Choroid plexus epithelial cell (primary cell): ENCODE results near the gene MAP2K5.

Source experiments
- DNase-seq: peaks from one replicate; pipeline ENCODE4 v3.0.0-alpha.2; 2010; ENCODE audit warnings: low read depth
- H3K4me3 ChIP-seq: 2 replicates; pipeline ENCODE4 v1.5.1; 2011; ENCODE audit warnings: low read depth, mild to moderate bottlenecking, control low read depth, low read length, moderate library complexity
- TF ChIP-seq, protein P1 (sequence below): conservative IDR thresholded peaks from 2 replicates; pipeline ENCODE4 v1.5.1; 2011; ENCODE audit warnings: low read depth, mild to moderate bottlenecking, control low read depth, inconsistent platforms, low read length, moderate library complexity

The MAP2K5 gene

DNA sequence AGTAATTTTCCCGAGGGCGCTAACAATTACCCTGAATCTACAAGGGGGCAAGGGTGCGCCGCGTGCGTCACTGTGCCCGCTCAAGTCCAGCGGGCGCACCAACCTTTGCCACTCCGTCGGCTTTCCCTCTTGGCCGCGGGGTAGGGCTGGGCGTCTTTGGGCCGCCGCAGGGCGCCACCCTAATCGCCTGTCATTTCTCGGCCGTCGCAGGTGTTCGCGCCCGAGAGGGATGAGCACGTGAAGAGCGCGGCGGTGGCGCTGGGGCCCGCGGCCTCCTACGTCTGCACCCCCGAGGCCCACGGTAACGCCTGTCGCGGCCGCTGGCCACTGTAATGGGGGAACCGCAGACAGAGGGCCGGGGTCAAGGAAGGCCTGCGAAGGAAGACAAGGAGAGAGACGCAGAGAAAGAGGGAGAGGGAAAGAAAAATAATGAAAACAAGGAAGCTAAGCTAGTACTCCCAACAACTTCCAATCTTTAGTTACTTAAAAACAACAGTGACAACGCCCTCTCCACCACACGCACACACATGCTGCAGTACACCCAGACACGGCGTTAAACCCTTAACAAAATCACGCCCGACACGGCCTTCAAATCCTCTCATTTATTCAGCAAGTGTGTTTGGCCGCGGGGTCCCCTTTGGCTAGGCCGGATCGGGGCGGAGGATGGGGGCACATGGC lies 286.6 kb downstream of the MAP2K5 start:
- TF ChIP-seq, protein P1, sequence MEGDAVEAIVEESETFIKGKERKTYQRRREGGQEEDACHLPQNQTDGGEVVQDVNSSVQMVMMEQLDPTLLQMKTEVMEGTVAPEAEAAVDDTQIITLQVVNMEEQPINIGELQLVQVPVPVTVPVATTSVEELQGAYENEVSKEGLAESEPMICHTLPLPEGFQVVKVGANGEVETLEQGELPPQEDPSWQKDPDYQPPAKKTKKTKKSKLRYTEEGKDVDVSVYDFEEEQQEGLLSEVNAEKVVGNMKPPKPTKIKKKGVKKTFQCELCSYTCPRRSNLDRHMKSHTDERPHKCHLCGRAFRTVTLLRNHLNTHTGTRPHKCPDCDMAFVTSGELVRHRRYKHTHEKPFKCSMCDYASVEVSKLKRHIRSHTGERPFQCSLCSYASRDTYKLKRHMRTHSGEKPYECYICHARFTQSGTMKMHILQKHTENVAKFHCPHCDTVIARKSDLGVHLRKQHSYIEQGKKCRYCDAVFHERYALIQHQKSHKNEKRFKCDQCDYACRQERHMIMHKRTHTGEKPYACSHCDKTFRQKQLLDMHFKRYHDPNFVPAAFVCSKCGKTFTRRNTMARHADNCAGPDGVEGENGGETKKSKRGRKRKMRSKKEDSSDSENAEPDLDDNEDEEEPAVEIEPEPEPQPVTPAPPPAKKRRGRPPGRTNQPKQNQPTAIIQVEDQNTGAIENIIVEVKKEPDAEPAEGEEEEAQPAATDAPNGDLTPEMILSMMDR = no peak
- no peak overlapping the region for H3K4me3 ChIP-seq
- no peak for DNase-seq

GRCh38 chr15:67829647-67830504 lies 287.4 kb downstream of the MAP2K5 start:
- DNase-seq = no peak
- TF ChIP-seq, protein P1 = no peak
- H3K4me3 ChIP-seq = no peak overlapping the region

DNA sequence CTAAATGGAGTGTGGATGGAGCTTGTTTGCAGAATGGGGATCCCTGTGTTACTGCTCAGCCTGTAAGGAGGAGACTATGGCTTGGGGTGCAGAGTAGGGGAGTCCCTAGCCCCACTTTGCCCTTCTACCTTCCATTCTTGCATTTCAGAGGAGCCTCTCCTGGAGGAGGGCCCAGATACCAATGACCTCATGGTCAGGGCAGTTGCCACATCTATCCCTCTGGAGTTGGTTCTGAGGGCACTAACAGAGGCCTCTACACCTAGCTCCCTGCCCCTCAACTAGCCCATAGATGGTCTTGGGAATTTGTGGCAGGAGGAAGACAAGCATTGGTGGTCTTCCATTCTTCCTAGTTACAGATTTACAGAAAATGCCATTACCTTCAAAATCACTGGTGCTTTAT lies 288.9 kb downstream of the MAP2K5 start:
- no peak overlapping the region for H3K4me3 ChIP-seq
- no peak for DNase-seq
- TF ChIP-seq, protein P1 = no peak

DNA sequence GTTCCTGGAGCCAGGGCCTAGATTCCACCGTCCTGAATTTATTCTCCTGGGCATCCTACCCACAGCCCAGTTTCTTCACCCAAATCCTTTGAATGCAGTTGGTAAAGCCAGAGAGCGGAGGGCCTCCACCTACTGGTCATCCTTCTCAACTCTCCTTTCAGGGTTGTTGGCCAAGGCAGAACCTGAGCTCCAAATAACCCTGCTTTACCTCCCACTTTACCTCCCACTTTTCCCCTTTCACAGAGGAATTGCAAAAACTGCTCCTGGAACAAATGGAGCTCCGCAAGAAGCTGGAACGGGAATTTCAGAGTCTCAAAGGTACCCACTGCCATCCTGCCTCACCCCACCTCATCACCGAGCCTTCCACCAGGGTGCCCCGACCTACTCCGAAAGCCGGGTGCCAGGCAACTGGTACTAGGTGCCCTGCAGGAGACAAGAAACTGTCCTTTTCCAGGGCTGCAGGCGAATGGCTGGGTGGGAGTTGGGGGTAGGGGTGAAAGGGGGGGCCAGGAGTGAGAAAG lies 289.6 kb downstream of the MAP2K5 start:
- DNase-seq = peak; percentile 50
- no peak overlapping the region for H3K4me3 ChIP-seq

DNA sequence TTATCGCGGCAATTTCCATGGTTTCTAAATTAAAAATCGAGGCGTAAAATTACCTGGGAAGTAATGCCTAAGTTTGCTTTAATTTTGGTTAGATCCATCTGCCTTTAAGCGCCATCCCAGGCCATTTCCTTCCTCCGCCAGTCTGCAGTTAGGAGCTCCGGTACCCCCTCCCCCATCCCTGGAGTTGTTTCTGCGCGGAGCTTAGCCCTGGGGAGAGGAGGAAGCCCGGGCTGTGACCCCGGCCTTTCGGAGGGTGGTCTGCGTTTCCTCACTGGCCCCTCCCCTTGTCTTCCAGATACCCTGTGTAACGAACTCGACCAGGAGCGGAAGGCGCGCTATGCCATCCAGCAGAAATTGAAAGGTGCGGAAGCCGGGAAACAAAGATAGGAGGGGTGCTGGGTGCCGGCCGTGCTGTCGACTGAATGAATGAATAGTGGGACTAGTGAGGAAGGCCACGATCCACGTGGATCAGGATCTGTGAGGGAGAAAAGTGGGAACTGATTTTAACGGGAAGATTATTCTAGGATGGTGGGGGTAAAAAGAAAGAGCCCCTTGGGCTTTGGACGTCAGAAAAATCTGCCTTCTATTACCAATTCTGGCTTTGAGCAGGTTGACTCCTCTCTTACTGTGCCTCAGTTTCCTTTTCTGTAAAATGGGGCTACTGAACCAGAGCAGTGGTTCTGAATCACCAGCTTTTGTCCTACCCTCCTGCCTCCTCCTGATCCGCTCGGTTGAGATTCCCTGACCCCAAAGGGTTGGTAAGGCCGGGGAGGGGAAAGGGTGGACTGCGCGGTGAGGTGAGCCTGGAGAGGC lies 290.6 kb downstream of the MAP2K5 start:
- peak overlapping the region; percentile 26 for H3K4me3 ChIP-seq
- no peak for DNase-seq
- TF ChIP-seq, protein P1 = no peak

More for the DNA sequence above, 289.6 kb downstream of the MAP2K5 start:
- TF ChIP-seq, protein P1 = peak; percentile 64

GRCh38 chr15:67833710-67834511 lies 291.4 kb downstream of the MAP2K5 start:
- DNase-seq = peak; percentile 29
- H3K4me3 ChIP-seq = peak overlapping the region; percentile 14
- TF ChIP-seq, protein P1 = peak; percentile 69
